Kidney (tissue), 14 donors: ENCODE measurements around the gene PPARA. TPM values are rescaled to one million over a fixed set of nuclear protein-coding genes. Genes with fewer than 3 reads are reported as not detected.
A peak's percentile ranks its signal among the peaks of the same experiment; 100 is the strongest.

Experiments used
- DNase-seq, 5 donors: peaks; one replicate each; pipeline ENCODE4 v3.0.0-alpha.2; 2013 to 2020
- FAIRE-seq: peaks from 2 replicates; lab custom pipeline; 2012; peaks lifted over from hg19 to GRCh38; lab: Jason Lieb, UNC
- H3K27ac ChIP-seq, 2 donors: one replicate each; pipeline ENCODE4 v1.7.0; 2013; ENCODE audit warnings: low read depth in 2 of 2, low read length in 2 of 2, inconsistent platforms in 1 of 2
- H3K27me3 ChIP-seq: one replicate; pipeline ENCODE4 v1.7.1; 2013; ENCODE audit warnings: low read length, inconsistent platforms; ENCODE audit not compliant: control insufficient read depth, insufficient read depth
- H3K36me3 ChIP-seq, 3 donors: one replicate each; pipeline versions ENCODE4 v1.7.0 to v1.7.1; 2013; ENCODE audit warnings: low read length in 3 of 3, control low read depth in 1 of 3, inconsistent platforms in 1 of 3; ENCODE audit not compliant: insufficient read depth in 3 of 3, control insufficient read depth in 2 of 3
- H3K4me1 ChIP-seq, 3 donors: one replicate each; pipeline versions ENCODE4 v1.7.0 to v1.7.1; 2013; ENCODE audit warnings: low read length in 3 of 3, inconsistent platforms in 1 of 3, low read depth in 1 of 3; ENCODE audit not compliant: control insufficient read depth in 2 of 3, insufficient read depth in 2 of 3
- H3K4me3 ChIP-seq, 3 donors: one replicate each; pipeline versions ENCODE4 v1.7.0 to v1.8.1; 2013; ENCODE audit warnings: low read length in 3 of 3, control low read depth in 1 of 3, inconsistent platforms in 1 of 3
- H3K9ac ChIP-seq, 3 donors: one replicate each; pipeline versions ENCODE4 v1.7.0 to v1.7.1; 2013; ENCODE audit warnings: low read length in 3 of 3, control low read depth in 1 of 3, inconsistent platforms in 1 of 3
- H3K9me3 ChIP-seq, 3 donors: one replicate each; pipeline versions ENCODE4 v1.7.0 to v1.7.1; 2013; ENCODE audit warnings: low read length in 3 of 3, control low read depth in 1 of 3, inconsistent platforms in 1 of 3; ENCODE audit not compliant: control insufficient read depth in 2 of 3, insufficient read depth in 1 of 3
- CTCF ChIP-seq: IDR thresholded peaks from 3 replicates; pipeline ENCODE4 v1.5.1; 2012; ENCODE audit warnings: mild to moderate bottlenecking, moderate library complexity, borderline replicate concordance; ENCODE audit not compliant: insufficient read depth; ENCODE audit errors: extremely low read depth
- intact Hi-C: fragments of 100-400 bp; cut with DNase I; formaldehyde crosslinking; loops from one replicate; pipeline ENCODE4 v1.11.1; 2022
- polyA plus RNA-seq: library from polyadenylated mRNA; stranded (reverse); fragments of 350-450 nt; fragmentation: Illumina TruSeq; extraction: RNeasy Lipid Tissue Mini Kit (QIAGEN cat#74804); gene quantifications from one replicate; pipeline ENCODE4 v1.2.3, GENCODE V29; 2014; ENCODE audit warnings: low read depth, low replicate concordance; ENCODE audit not compliant: insufficient read depth
- total RNA-seq: library from RNA; stranded (reverse); fragmentation: NEBNext Ultra II Directional; extraction: Animal tissue kit (Norgen Biotek cat#: 25700); gene quantifications from one replicate; pipeline ENCODE4 v1.2.1, GENCODE V29; 2021
- donor health status: control.
- donor health status: control.
- donor health status: control.
- donor health status: control.
- donor health status: control.
- donor health status: DM: yes; HTN: yes; CAD: no.
- donor health status: Normal renal cell carcinoma (clear cell type).

The PPARA gene
- total and polyA plus RNA-seq, 2 donors from 2014 or later: 15.8 to 36.8 TPM

GRCh38 chr22:46109474-46110003, 40.8 kb upstream of the PPARA start:
- Histone ChIP-seq H3K27ac (peak overlapping the region in 1 of 2 donors; percentile 76), H3K4me3 (peak overlapping the region in 1 of 3 donors; percentile 25), H3K27me3 (no peaks in the 10 kb centered on the region), H3K9me3 (no peaks in the 10 kb centered on the region), H3K9ac (no peak overlapping the region), H3K36me3 (peaks cover 0 to 48% (median 9%) of the 10 kb centered on the region in 3 donors), H3K4me1 (peaks cover 0 to 76% (median 50%) of the 10 kb centered on the region in 3 donors)
- no peak for DNase-seq
- intact Hi-C loops: loop anchor here (5.0 kb wide), 1 partner anchor 107 kb away; no protein-coding TSS in a partner anchor
- TF ChIP-seq CTCF: no peak
- FAIRE-seq: no peak

DNA sequence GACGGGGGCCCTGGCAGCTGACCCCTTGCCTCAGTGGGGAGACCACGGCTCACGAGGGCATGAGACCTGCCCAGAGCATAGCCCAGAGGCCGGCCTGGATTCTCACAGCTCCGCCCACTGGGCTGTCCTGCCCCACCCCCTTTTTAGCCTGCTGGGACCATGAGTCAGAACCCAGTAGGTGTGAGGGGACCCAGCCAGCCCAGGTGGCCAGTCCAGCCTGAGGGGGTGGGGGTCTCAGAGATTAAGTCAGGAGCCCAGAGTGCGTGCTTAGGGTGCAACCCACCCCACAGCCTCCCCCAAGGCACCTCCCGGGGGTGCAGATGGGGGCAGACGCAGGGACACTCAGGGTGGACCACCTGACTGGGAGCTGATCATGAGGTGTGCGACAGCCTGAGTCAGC, 40.1 kb upstream of the PPARA start:
- DNase-seq (no peak), FAIRE-seq (no peak)
- no peak for TF ChIP-seq CTCF
- Histone ChIP-seq H3K4me3 (no peak overlapping the region), H3K36me3 (peaks cover 0 to 48% (median 9%) of the 10 kb centered on the region in 3 donors), H3K9me3 (no peaks in the 10 kb centered on the region), H3K27me3 (no peaks in the 10 kb centered on the region), H3K4me1 (peaks cover 0 to 76% (median 44%) of the 10 kb centered on the region in 3 donors), H3K9ac (no peak overlapping the region), H3K27ac (peak overlapping the region; percentile 59 to 76)
- intact Hi-C loops: loop anchor here (5.0 kb wide), 1 partner anchor 108 kb away; no protein-coding TSS in a partner anchor

DNA sequence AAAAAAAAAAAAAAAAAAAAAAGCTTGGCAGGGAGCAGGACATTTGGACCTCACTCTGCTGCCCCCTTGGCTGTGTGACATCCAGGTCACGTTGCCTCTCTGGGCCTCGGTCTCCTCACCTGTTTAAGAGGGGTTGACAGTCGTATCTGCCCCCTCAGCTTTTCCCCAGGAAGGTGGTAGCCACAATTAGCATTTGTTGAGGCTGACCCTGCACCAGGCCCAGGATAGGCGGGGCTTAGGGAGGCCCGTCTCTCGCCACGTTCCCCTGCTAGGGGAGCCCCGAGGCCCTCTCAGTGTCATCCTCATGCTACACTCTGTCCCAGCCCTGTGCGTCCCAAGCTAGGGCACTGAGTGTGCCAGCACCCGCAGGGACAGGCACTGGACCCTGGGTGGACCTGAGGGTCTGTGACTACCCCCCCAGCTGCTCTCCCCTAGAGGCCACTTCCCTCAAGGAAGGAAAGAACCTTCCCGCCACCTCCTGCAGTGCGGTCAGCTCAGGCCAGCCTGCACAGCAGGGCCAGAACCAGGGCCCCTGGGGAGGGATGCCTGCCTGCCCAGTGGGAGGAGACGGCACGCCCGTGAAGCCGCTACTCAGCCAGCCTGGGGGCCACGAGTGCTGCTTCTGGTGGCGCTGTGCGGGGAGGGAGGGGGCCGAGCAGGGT, 38.5 kb upstream of the PPARA start:
- Histone ChIP-seq H3K4me3 (no peak overlapping the region), H3K36me3 (peaks cover 0 to 37% (median 9%) of the 10 kb centered on the region in 3 donors), H3K9ac (peak overlapping the region in 1 of 3 donors; percentile 34), H3K9me3 (no peaks in the 10 kb centered on the region), H3K27ac (peak overlapping the region in 1 of 2 donors; percentile 61), H3K4me1 (peaks cover 0 to 73% (median 39%) of the 10 kb centered on the region in 3 donors), H3K27me3 (no peaks in the 10 kb centered on the region)
- FAIRE-seq (no peak), DNase-seq (no peak)
- intact Hi-C loops: loop anchor here (5.0 kb wide), 1 partner anchor 109 kb away; no protein-coding TSS in a partner anchor
- no peak for TF ChIP-seq CTCF
